Endothelial cell of umbilical vein (primary cell): ENCODE data around the gene MTA1. TPM values are rescaled to one million over a fixed set of nuclear protein-coding genes. Genes with fewer than 3 reads are reported as not detected.

Experiments
- BruUV-seq: library from RNA; stranded (reverse); fragments of 400-500 nt; replicated peaks from 2 replicates; lab custom pipeline; 2021; lab: Mats Ljungman, UMichigan
- CTCF ChIA-PET: fragments of 300-600, 350-600 bp; sonication (Branson Sonifier 250); formaldehyde crosslinking; loops from one replicate; lab custom pipeline; 2021; ENCODE audit warnings: antibody characterized with exemption, inconsistent platforms; lab: Charles Lee
- POLR2A ChIA-PET: fragments of 300-600, 350-600 bp; sonication (Branson Sonifier 250); formaldehyde crosslinking; loops from one replicate; lab custom pipeline; 2021; ENCODE audit warnings: antibody characterized with exemption, inconsistent platforms; lab: Charles Lee
- DNase-seq: peaks from one replicate; pipeline ENCODE4 v3.0.0-alpha.2; 2011; ENCODE audit warnings: low read depth, low spot score
- FAIRE-seq: peaks from 2 replicates; lab custom pipeline; 2011; peaks lifted over from hg19 to GRCh38; lab: Jason Lieb, UNC
- H2AFZ ChIP-seq: 2 replicates; pipeline ENCODE4 v1.6.0; 2012; ENCODE audit warnings: low read depth, low read length, control low read depth, inconsistent platforms
- H3K27ac ChIP-seq: 2 replicates; pipeline ENCODE4 v1.5.1; 2011; ENCODE audit warnings: low read depth, mild to moderate bottlenecking, control low read depth, low read length, moderate library complexity; ENCODE audit not compliant: insufficient read depth
- H3K27me3 ChIP-seq, 2 experiments: 2 replicates each; pipeline versions ENCODE4 v1.6.0 to v1.6.1; 2011; ENCODE audit warnings: low read length in 2 of 2, mixed read lengths in 1 of 2; ENCODE audit not compliant: control insufficient read depth in 2 of 2, insufficient read depth in 2 of 2
- H3K36me3 ChIP-seq, 2 experiments: 2 replicates in 1 of 2; 3 replicates in 1 of 2; pipeline ENCODE4 v1.5.1; 2011; ENCODE audit warnings: low read length in 2 of 2, mild to moderate bottlenecking in 1 of 2, moderate library complexity in 1 of 2; ENCODE audit not compliant: control insufficient read depth in 2 of 2, insufficient read depth in 2 of 2; ENCODE audit errors: extremely low read depth in 1 of 2
- H3K4me1 ChIP-seq: 3 replicates; pipeline ENCODE4 v1.5.1; 2011; ENCODE audit warnings: mild to moderate bottlenecking, low read length; ENCODE audit not compliant: control insufficient read depth, insufficient read depth; ENCODE audit errors: extremely low read depth
- H3K4me2 ChIP-seq: 2 replicates; pipeline ENCODE4 v1.6.1; 2011; ENCODE audit warnings: low read length, control low read depth, mixed read lengths; ENCODE audit not compliant: insufficient read depth
- H3K4me3 ChIP-seq, 3 experiments: fragments of 200-600 bp in 1 of 3; sonication (generic), shearing (Covaris generic) in 1 of 3; replicated peaks in 1 of 3; 2 replicates each; pipeline ENCODE4 v1.5.1; 2011 to 2016; ENCODE audit warnings: control low read depth in 3 of 3, low read length in 3 of 3, mild to moderate bottlenecking in 2 of 3, inconsistent platforms in 1 of 3, low read depth in 1 of 3, moderate library complexity in 1 of 3; ENCODE audit not compliant: insufficient read depth in 1 of 3
- H3K79me2 ChIP-seq: 2 replicates; pipeline ENCODE4 v1.6.0; 2012; ENCODE audit warnings: low read length, inconsistent platforms; ENCODE audit not compliant: control insufficient read depth, insufficient read depth
- H3K9ac ChIP-seq: replicated peaks from 2 replicates; pipeline ENCODE3; 2011; ENCODE audit warnings: low read length, control low read depth; ENCODE audit not compliant: insufficient read depth; ENCODE audit errors: extremely low read depth
- H3K9me1 ChIP-seq: replicated peaks from 3 replicates; pipeline ENCODE4 v1.6.0; 2011; ENCODE audit warnings: mild to moderate bottlenecking, low read length; ENCODE audit not compliant: control insufficient read depth, insufficient read depth; ENCODE audit errors: extremely low read depth
- H3K9me3 ChIP-seq: replicated peaks from 2 replicates; pipeline ENCODE4 v1.5.1; 2012; ENCODE audit warnings: low read length, inconsistent platforms; ENCODE audit not compliant: control insufficient read depth, insufficient read depth
- H4K20me1 ChIP-seq: replicated peaks from 2 replicates; pipeline ENCODE3; 2011; ENCODE audit warnings: mild to moderate bottlenecking, low read length; ENCODE audit not compliant: control insufficient read depth, insufficient read depth; ENCODE audit errors: extremely low read depth
- EZH2 ChIP-seq: IDR thresholded peaks from 2 replicates; pipeline ENCODE4 v1.6.1; 2012; ENCODE audit warnings: borderline replicate concordance, low read depth, mild to moderate bottlenecking, moderate library complexity, low read length, inconsistent platforms; ENCODE audit not compliant: severe bottlenecking
- FOS ChIP-seq: IDR thresholded peaks from 2 replicates; pipeline ENCODE4 v1.6.1; 2011; ENCODE audit warnings: mild to moderate bottlenecking, low read length, moderate library complexity, borderline replicate concordance; ENCODE audit not compliant: insufficient read depth
- GATA2 ChIP-seq: IDR thresholded peaks from 2 replicates; pipeline ENCODE4 v1.7.0; 2011; ENCODE audit warnings: low read depth, mild to moderate bottlenecking, moderate library complexity, mixed read lengths, low read length; ENCODE audit not compliant: insufficient read length, insufficient read depth
- JUN ChIP-seq: IDR thresholded peaks from 2 replicates; pipeline ENCODE4 v1.6.1; 2011; ENCODE audit warnings: borderline replicate concordance, low read depth; ENCODE audit not compliant: insufficient read length, insufficient read depth
- MYC ChIP-seq: IDR thresholded peaks from one replicate; pipeline ENCODE4 v1.6.1; 2011; ENCODE audit warnings: mild to moderate bottlenecking, low read depth, low read length
- POLR2A ChIP-seq: IDR thresholded peaks from 2 replicates; pipeline ENCODE4 v1.6.1; 2012; ENCODE audit warnings: low read depth, mild to moderate bottlenecking, control low read depth, low read length
- POLR2AphosphoS5 ChIP-seq: IDR thresholded peaks from 2 replicates; pipeline ENCODE4 v1.6.1; 2012; ENCODE audit warnings: low read depth, mild to moderate bottlenecking, control low read depth, low read length, moderate library complexity; ENCODE audit not compliant: insufficient read depth
- dilution Hi-C: fragments of 300-500 bp; cut with MboI; formaldehyde crosslinking; loops from one replicate; pipeline ENCODE4 v1.15.0; 2019; ENCODE audit warnings: low sequenced_read_pairs; ENCODE audit not compliant: extremely low pct_ligation_motif_present
- intact Hi-C: fragments of 100-400 bp; cut with micrococcal nuclease; formaldehyde crosslinking; loops from one replicate; pipeline ENCODE4 v1.10.0; 2022
- polyA plus RNA-seq, 4 experiments: library from polyadenylated mRNA; depleted of rRNA in 3 of 4; stranded (reverse) in 3 of 4; unstranded in 1 of 4; fragments of >200 nt; gene quantifications; 2 replicates each; pipeline versions ENCODE4 v1.2.1 to v1.2.3, GENCODE V29; 2011 to 2012; ENCODE audit warnings: missing spikeins in 1 of 4
- total RNA-seq: library from RNA; stranded (reverse); gene quantifications from 2 replicates; pipeline ENCODE4 v1.2.3, GENCODE V29; 2021
- TF ChIP-seq, protein P1 (sequence below): IDR thresholded peaks from 2 replicates; pipeline ENCODE4 v1.6.1; 2011; ENCODE audit not compliant: insufficient read depth, insufficient read length
- TF ChIP-seq, protein P2 (sequence below), 2 donors: IDR thresholded peaks; 1 replicate in 1 of 2; 2 replicates in 1 of 2; pipeline ENCODE4 v1.5.1; 2011; ENCODE audit warnings: low read length in 2 of 2, mild to moderate bottlenecking in 2 of 2, moderate library complexity in 2 of 2, control low read depth in 1 of 2, inconsistent platforms in 1 of 2, low read depth in 1 of 2; ENCODE audit not compliant: insufficient read depth in 1 of 2; ENCODE audit errors: extremely low read depth in 1 of 2

Gene MTA1
- total and polyA plus RNA-seq, 2 donors (not counting 3 experiments of a cell fraction or from before 2014, with no cell fraction given), result 85.2 to 167 TPM

DNA sequence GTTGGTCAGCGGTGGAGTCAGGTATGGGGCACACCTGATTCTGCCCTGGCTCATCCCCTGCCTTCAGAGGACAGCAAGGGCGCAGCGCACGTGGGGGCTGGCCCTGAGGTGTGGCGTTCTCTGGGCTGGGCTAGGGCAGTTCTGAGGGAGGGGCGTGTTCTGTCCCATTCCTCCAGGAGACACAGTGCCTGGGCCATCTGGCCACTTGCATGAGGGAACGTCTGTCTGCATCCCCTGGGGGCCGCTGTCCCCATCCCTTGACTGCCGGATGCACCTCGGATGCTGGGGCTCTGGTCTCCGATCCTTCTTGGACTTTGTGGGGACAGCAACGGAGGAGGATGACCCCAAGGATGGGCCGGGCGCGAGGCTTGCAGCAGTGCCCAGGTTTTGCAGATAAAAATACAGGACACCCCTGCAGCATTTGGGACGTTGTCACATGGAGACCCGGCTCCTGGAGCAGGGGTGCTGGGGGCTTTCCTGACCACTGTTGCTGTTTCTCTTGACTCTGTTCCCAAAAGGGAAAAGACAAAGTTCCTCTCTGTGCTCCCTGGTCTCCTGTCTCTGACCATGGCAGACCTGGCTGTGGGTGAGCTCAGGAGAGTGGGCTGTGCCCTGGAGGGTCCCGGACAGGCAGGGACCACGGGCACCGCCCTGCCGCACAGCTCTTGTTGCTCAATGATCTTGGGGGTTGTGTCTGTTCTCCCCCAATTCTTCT is 6.9 kb downstream of the MTA1 start:
- dilution Hi-C loops, result no loop called here
- no peaks in the 10 kb centered on the region for H3K27me3 ChIP-seq

DNA sequence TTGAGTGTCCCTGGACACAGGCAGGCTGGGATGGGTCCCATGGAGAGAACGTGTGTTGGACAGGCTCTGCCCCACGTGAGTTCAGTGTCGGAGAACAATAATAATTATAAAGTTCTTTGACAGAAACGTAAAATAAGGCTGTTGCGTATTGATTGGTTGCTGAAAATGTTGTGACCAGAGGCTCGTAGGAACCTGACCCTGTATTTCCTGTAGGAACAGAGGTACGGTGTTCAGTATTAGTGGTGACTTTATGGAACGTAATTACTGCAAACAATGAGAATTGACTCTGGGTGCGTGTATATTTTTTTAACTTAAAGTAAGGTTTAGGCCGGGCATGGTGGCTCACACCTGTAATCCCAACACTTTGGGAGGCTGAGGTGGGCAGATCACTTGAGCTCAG is 7.8 kb downstream of the MTA1 start:
- Histone ChIP-seq H3K9me1 (no peaks in the 10 kb centered on the region), H3K36me3 (peaks cover 0 to 10% of the 10 kb centered on the region in 2 experiments), H3K4me3 (no peak overlapping the region), H3K27ac (no peak overlapping the region), H3K4me2 (no peak overlapping the region), H3K4me1 (peaks cover 26% of the 10 kb centered on the region), H2AFZ (no peak overlapping the region), H3K9me3 (no peaks in the 10 kb centered on the region), H3K27me3 (no peaks in the 10 kb centered on the region), H4K20me1 (no peaks in the 10 kb centered on the region), H3K9ac (no peak overlapping the region), H3K79me2 (peaks cover 77% of the 10 kb centered on the region)
- POLR2A ChIA-PET, result no interaction called here
- TF ChIP-seq FOS, result no peak
- TF ChIP-seq GATA2, result no peak
- TF ChIP-seq, protein P1, sequence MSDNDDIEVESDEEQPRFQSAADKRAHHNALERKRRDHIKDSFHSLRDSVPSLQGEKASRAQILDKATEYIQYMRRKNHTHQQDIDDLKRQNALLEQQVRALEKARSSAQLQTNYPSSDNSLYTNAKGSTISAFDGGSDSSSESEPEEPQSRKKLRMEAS, result no peak
- TF ChIP-seq, protein P2, sequence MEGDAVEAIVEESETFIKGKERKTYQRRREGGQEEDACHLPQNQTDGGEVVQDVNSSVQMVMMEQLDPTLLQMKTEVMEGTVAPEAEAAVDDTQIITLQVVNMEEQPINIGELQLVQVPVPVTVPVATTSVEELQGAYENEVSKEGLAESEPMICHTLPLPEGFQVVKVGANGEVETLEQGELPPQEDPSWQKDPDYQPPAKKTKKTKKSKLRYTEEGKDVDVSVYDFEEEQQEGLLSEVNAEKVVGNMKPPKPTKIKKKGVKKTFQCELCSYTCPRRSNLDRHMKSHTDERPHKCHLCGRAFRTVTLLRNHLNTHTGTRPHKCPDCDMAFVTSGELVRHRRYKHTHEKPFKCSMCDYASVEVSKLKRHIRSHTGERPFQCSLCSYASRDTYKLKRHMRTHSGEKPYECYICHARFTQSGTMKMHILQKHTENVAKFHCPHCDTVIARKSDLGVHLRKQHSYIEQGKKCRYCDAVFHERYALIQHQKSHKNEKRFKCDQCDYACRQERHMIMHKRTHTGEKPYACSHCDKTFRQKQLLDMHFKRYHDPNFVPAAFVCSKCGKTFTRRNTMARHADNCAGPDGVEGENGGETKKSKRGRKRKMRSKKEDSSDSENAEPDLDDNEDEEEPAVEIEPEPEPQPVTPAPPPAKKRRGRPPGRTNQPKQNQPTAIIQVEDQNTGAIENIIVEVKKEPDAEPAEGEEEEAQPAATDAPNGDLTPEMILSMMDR (IDR thresholded peaks at IDR 0.05; ENCODE audit: extremely low read depth in 1 of 2, insufficient read depth in 1 of 2, low read depth in 1 of 2, low read length in 2 of 2), result no peak
- no peak for TF ChIP-seq EZH2
- TF ChIP-seq POLR2AphosphoS5, result no peak
- no peak for TF ChIP-seq JUN
- FAIRE-seq (no peak), DNase-seq (no peak)
- dilution Hi-C loops (no loop called here), intact Hi-C loops (no loop called here)
- no TSS peak for BruUV-seq
- CTCF ChIA-PET, result no interaction called here

More for the DNA sequence above, 6.9 kb downstream of the MTA1 start:
- ChIA-PET POLR2A (no interaction called here), CTCF (no interaction called here)
- Histone ChIP-seq H3K9me1 (no peaks in the 10 kb centered on the region), H3K4me2 (no peak overlapping the region), H3K9me3 (no peaks in the 10 kb centered on the region), H3K36me3 (peaks cover 0 to 10% of the 10 kb centered on the region in 2 experiments), H3K9ac (no peak overlapping the region), H3K4me1 (peaks cover 25% of the 10 kb centered on the region), H3K27ac (no peak overlapping the region), H3K4me3 (no peak overlapping the region), H2AFZ (no peak overlapping the region), H4K20me1 (no peaks in the 10 kb centered on the region), H3K79me2 (peaks cover 80% of the 10 kb centered on the region)
- no peak for DNase-seq
- intact Hi-C loops, result no loop called here
- no peak for TF ChIP-seq JUN
- TF ChIP-seq FOS, result no peak
- no peak for TF ChIP-seq POLR2AphosphoS5
- TF ChIP-seq POLR2A, result no peak
- TF ChIP-seq GATA2, result no peak
- TF ChIP-seq, protein P1, result no peak
- no peak for TF ChIP-seq MYC
- no TSS peak for BruUV-seq
- FAIRE-seq, result no peak
